Type B pancreatic cell (in vitro differentiated cells): ENCODE measurements around the gene PPA1. TPM values are rescaled to one million over a fixed set of nuclear protein-coding genes. Genes with fewer than 3 reads are reported as not detected.
A peak's percentile ranks its signal among the peaks of the same experiment; 100 is the strongest.

Experiments used
- DNase-seq: peaks from one replicate; pipeline ENCODE4 v3.0.0; 2021; ENCODE audit warnings: mixed read lengths; ENCODE audit not compliant: unreplicated experiment; ENCODE audit errors: extremely low spot score
- H3K27ac Mint-ChIP-seq: 2 replicates; pipeline ENCODE4 v1.8.0; 2021; ENCODE audit warnings: mild to moderate bottlenecking, mixed read lengths
- H3K27me3 Mint-ChIP-seq: 2 replicates; pipeline ENCODE4 v1.8.0; 2021; ENCODE audit warnings: mixed read lengths
- H3K36me3 Mint-ChIP-seq: 2 replicates; pipeline ENCODE4 v1.8.0; 2021; ENCODE audit warnings: mixed read lengths
- H3K4me1 Mint-ChIP-seq: one replicate; pipeline ENCODE4 v1.8.0; 2021; ENCODE audit warnings: mixed read lengths; ENCODE audit not compliant: unreplicated experiment
- H3K4me3 Mint-ChIP-seq: 2 replicates; pipeline ENCODE4 v1.8.0; 2021; ENCODE audit warnings: mild to moderate bottlenecking, mixed read lengths
- H3K9me3 Mint-ChIP-seq: 2 replicates; pipeline ENCODE4 v1.8.0; 2021; ENCODE audit warnings: mixed read lengths
- CTCF ChIP-seq: fragments of 200-600 bp; sonication (generic); conservative IDR thresholded peaks from 2 replicates; pipeline ENCODE4 v1.5.0; 2021; ENCODE audit warnings: antibody characterized with exemption, mild to moderate bottlenecking
- total RNA-seq: library from RNA; stranded (reverse); gene quantifications from 2 replicates; pipeline ENCODE4 v1.2.1, GENCODE V29; 2021; ENCODE audit warnings: low replicate concordance

Gene PPA1
- total RNA-seq, 1 donor from 2014 or later: 105 TPM

- peak overlapping the region; percentile 94 for H3K4me3 Mint-ChIP-seq
- no peaks in the 10 kb centered on the region for H3K9me3 Mint-ChIP-seq
- no peaks in the 10 kb centered on the region for H3K27me3 Mint-ChIP-seq
- H3K36me3 Mint-ChIP-seq: peaks cover 7% of the 10 kb centered on the region
- DNase-seq: no peak
- H3K4me1 Mint-ChIP-seq: peaks cover 23% of the 10 kb centered on the region
- TF ChIP-seq CTCF: no peak
- H3K27ac Mint-ChIP-seq: peak overlapping the region; percentile 91
Measured at GRCh38 chr10:70169011-70169410, 64.2 kb downstream of the PPA1 start.

DNA sequence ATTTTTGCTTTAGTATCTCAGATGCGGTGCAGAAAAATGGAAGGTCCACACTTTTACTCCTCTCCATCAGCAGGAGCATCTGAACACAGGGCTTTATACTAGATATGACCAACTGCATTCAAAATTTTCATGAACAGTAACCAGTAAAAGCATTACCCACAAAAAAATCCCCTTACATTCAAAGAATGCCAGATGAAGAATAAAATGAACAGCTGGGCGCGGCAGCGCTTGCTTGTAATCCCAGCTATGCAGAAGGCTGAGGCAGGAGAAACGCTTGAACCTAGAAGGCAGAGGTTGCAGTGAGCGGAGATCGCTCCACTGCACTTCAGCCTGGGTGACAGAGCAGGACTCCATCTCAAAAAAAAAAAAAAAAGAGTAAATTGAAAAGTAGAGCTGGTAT is 66.0 kb downstream of the PPA1 start:
- TF ChIP-seq CTCF: no peak
- DNase-seq: no peak
- no peaks in the 10 kb centered on the region for H3K27me3 Mint-ChIP-seq
- H3K36me3 Mint-ChIP-seq: peaks cover 12% of the 10 kb centered on the region
- peaks cover 34% of the 10 kb centered on the region for H3K4me1 Mint-ChIP-seq
- H3K27ac Mint-ChIP-seq: peak overlapping the region; percentile 59
- H3K9me3 Mint-ChIP-seq: no peaks in the 10 kb centered on the region
- peak overlapping the region; percentile 21 for H3K4me3 Mint-ChIP-seq

DNA sequence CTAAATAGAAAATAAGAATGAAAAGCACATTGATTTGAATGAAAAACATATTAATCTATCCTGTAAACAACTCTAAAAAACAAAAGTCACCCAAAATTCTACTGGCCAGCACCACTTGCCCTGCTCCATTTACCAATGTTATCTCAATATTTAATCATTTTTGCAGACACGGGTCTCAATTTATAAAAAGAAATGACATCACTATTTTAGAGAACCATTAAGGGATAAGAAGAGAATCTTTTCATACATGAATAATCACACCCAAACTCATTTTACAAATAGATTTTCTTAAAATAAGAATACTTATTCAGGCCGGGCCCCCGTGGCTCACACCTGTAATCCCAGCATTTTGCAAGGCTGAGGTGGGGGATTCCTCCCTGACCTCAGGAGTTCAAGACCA is 66.8 kb downstream of the PPA1 start:
- Mint-ChIP-seq H3K27me3 (no peaks in the 10 kb centered on the region), H3K4me3 (no peak overlapping the region), H3K9me3 (no peaks in the 10 kb centered on the region), H3K4me1 (peaks cover 42% of the 10 kb centered on the region), H3K36me3 (peaks cover 16% of the 10 kb centered on the region), H3K27ac (no peak overlapping the region)
- TF ChIP-seq CTCF: no peak
- DNase-seq: no peak

- Mint-ChIP-seq H3K27me3 (no peaks in the 10 kb centered on the region), H3K27ac (no peak overlapping the region), H3K4me3 (no peak overlapping the region), H3K36me3 (peaks cover 16% of the 10 kb centered on the region), H3K4me1 (peaks cover 44% of the 10 kb centered on the region), H3K9me3 (no peaks in the 10 kb centered on the region)
- no peak for DNase-seq
- TF ChIP-seq CTCF: no peak
Measured at GRCh38 chr10:70164163-70164562, 69.1 kb downstream of the PPA1 start.

DNA sequence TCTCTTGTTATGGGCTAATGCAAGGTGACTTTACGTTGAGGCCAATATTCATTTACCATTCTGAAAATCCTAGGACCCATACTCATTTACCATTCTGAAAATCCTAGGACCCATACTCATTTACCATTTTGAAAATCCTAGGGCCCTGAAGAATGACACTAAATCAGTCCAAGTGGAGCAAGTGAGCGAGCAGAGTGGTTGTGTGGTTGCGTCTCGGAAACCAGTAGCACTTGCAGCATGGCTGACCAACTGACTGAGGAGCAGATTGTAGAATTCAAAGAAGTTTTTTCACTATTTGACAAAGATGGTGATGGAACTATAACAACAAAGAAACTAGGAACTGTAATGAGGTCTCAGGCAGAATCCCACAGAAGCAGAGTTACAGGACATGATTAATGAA is 69.8 kb downstream of the PPA1 start:
- Mint-ChIP-seq H3K27ac (no peak overlapping the region), H3K36me3 (peaks cover 16% of the 10 kb centered on the region), H3K4me3 (no peak overlapping the region), H3K27me3 (no peaks in the 10 kb centered on the region), H3K4me1 (peaks cover 38% of the 10 kb centered on the region), H3K9me3 (no peaks in the 10 kb centered on the region)
- TF ChIP-seq CTCF: no peak
- DNase-seq: no peak

- H3K4me3 Mint-ChIP-seq: no peak overlapping the region
- DNase-seq: no peak
Measured at GRCh38 chr10:70162892-70163201, 70.4 kb downstream of the PPA1 start.

More at GRCh38 chr10:70162892-70163201, 70.4 kb downstream of the PPA1 start:
- Mint-ChIP-seq H3K4me1 (peaks cover 34% of the 10 kb centered on the region), H3K36me3 (peaks cover 20% of the 10 kb centered on the region), H3K9me3 (no peaks in the 10 kb centered on the region), H3K27me3 (no peaks in the 10 kb centered on the region), H3K27ac (no peak overlapping the region)
- no peak for TF ChIP-seq CTCF
